OCI-LY1 (cell line): Measurements from ENCODE around the gene HERC5.
"Not testable (repeated sequence)": the region's sequence is repeated elsewhere in the genome, so short reads cannot be mapped to it uniquely, and the experiment has no call there.

ENCODE experiments used
- H2AFZ ChIP-seq: fragments of 200-600 bp; sonication (generic), shearing (Covaris generic); 2 replicates; pipeline ENCODE4 v1.6.0; 2014; ENCODE audit warnings: antibody characterized with exemption, mild to moderate bottlenecking, low read length
- H3F3A ChIP-seq: fragments of 200-600 bp; sonication (generic), shearing (Covaris generic); 2 replicates; pipeline ENCODE4 v1.6.0; 2014; ENCODE audit warnings: mild to moderate bottlenecking, antibody characterized with exemption, low read length, moderate library complexity; ENCODE audit not compliant: insufficient read depth
- H3K27ac ChIP-seq: fragments of 200-600 bp; sonication (generic); 2 replicates; pipeline ENCODE4 v1.5.1; 2014; ENCODE audit warnings: low read length, mixed run types, mild to moderate bottlenecking, low read depth; ENCODE audit not compliant: poor library complexity, severe bottlenecking
- H3K27me3 ChIP-seq: fragments of 200-600 bp; sonication (generic); 2 replicates; pipeline ENCODE4 v1.6.0; 2014; ENCODE audit warnings: antibody characterized with exemption, mild to moderate bottlenecking, low read length, moderate library complexity; ENCODE audit not compliant: insufficient read depth
- H3K36me3 ChIP-seq: fragments of 200-600 bp; sonication (generic); 2 replicates; pipeline ENCODE4 v1.6.1; 2014; ENCODE audit warnings: mild to moderate bottlenecking, antibody characterized with exemption, low read length, moderate library complexity, mixed read lengths; ENCODE audit not compliant: insufficient read depth
- H3K4me1 ChIP-seq: fragments of 200-600 bp; sonication (generic); 2 replicates; pipeline ENCODE4 v1.5.1; 2014; ENCODE audit warnings: mild to moderate bottlenecking, low read length, moderate library complexity; ENCODE audit not compliant: insufficient read depth, severe bottlenecking
- H3K4me2 ChIP-seq: fragments of 200-600 bp; sonication (generic), shearing (Covaris generic); 2 replicates; pipeline ENCODE4 v1.6.1; 2014; ENCODE audit warnings: low read length
- H3K4me3 ChIP-seq: fragments of 200-600 bp; sonication (generic); 2 replicates; pipeline ENCODE4 v1.5.1; 2014; ENCODE audit warnings: low read length, low read depth, mild to moderate bottlenecking, mixed read lengths; ENCODE audit not compliant: poor library complexity, severe bottlenecking
- H3K79me2 ChIP-seq: fragments of 200-600 bp; shearing (Covaris generic); 2 replicates; pipeline ENCODE4 v1.6.1; 2016; ENCODE audit warnings: mixed run types, low read length, mixed read lengths; ENCODE audit not compliant: insufficient read depth
- H3K9ac ChIP-seq: fragments of 200-600 bp; sonication (generic), shearing (Covaris generic); 2 replicates; pipeline ENCODE4 v1.6.1; 2014; ENCODE audit warnings: mild to moderate bottlenecking, low read length, mixed read lengths
- H3K9me2 ChIP-seq: fragments of 200-600 bp; sonication (generic), shearing (Covaris generic); 2 replicates; pipeline ENCODE4 v1.6.1; 2014; ENCODE audit warnings: low read depth, mild to moderate bottlenecking, low read length, mixed read lengths
- H3K9me3 ChIP-seq: fragments of 200-600 bp; shearing (Covaris generic); 2 replicates; pipeline ENCODE4 v1.6.1; 2014; ENCODE audit warnings: low read length, mixed read lengths
- H4K20me1 ChIP-seq: fragments of 200-600 bp; sonication (generic), shearing (Covaris generic); 2 replicates; pipeline ENCODE4 v1.6.0; 2016; ENCODE audit warnings: mild to moderate bottlenecking, low read length; ENCODE audit not compliant: insufficient read depth
- EZH2 ChIP-seq: fragments of 200-600 bp; sonication (generic), shearing (Covaris generic); IDR thresholded peaks from 2 replicates; pipeline ENCODE4 v1.8.0; 2017; ENCODE audit warnings: borderline replicate concordance, mixed run types, mild to moderate bottlenecking, antibody characterized with exemption, low read length, moderate library complexity, mixed read lengths
- TF ChIP-seq, protein P1 (sequence below): fragments of 200-600 bp; sonication (generic), shearing (Covaris generic); IDR thresholded peaks from 2 replicates; pipeline ENCODE4 v1.5.1; 2017; ENCODE audit warnings: mild to moderate bottlenecking, antibody characterized with exemption, low read length, moderate library complexity, mixed read lengths

The HERC5 gene

DNA sequence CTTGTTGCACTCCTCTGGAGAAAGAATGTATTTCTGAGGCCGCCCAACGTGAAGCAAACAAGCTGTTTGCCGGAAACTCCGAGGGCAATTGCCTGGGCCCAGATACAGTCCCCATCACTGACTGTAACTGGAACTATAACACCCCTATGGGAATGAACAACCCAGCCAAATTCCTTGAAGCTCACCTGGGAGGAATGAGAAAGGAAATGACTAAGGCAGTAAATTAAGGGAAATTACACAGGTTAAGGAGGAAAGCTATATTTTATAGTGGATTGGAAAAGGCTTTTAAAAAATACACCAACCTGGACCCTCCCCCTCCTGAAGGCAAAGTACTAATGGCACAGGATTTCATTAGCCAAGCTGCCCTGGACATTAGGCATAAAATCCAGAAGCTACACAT, 11.7 kb upstream of the HERC5 start:
- TF ChIP-seq EZH2, result no peak
- TF ChIP-seq, protein P1, sequence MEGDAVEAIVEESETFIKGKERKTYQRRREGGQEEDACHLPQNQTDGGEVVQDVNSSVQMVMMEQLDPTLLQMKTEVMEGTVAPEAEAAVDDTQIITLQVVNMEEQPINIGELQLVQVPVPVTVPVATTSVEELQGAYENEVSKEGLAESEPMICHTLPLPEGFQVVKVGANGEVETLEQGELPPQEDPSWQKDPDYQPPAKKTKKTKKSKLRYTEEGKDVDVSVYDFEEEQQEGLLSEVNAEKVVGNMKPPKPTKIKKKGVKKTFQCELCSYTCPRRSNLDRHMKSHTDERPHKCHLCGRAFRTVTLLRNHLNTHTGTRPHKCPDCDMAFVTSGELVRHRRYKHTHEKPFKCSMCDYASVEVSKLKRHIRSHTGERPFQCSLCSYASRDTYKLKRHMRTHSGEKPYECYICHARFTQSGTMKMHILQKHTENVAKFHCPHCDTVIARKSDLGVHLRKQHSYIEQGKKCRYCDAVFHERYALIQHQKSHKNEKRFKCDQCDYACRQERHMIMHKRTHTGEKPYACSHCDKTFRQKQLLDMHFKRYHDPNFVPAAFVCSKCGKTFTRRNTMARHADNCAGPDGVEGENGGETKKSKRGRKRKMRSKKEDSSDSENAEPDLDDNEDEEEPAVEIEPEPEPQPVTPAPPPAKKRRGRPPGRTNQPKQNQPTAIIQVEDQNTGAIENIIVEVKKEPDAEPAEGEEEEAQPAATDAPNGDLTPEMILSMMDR, result no peak
- no peaks in the 10 kb centered on the region for H3K36me3 ChIP-seq
- no peak overlapping the region for H3K4me2 ChIP-seq
- H3K27me3 ChIP-seq, result no peaks in the 10 kb centered on the region; the same call in 1 of the 2 replicates
- H3K9me2 ChIP-seq, result no peaks in the 10 kb centered on the region
- no peaks in the 10 kb centered on the region for H3K9me3 ChIP-seq
- H3K4me3 ChIP-seq, result no peak overlapping the region
- no peak overlapping the region for H3K27ac ChIP-seq
- no peaks in the 10 kb centered on the region for H3K79me2 ChIP-seq
- H3K9ac ChIP-seq, result no peak overlapping the region
- H3F3A ChIP-seq, result no peaks in the 10 kb centered on the region
- H4K20me1 ChIP-seq, result no peaks in the 10 kb centered on the region
- no peak overlapping the region for H2AFZ ChIP-seq
- no peaks in the 10 kb centered on the region for H3K4me1 ChIP-seq

DNA sequence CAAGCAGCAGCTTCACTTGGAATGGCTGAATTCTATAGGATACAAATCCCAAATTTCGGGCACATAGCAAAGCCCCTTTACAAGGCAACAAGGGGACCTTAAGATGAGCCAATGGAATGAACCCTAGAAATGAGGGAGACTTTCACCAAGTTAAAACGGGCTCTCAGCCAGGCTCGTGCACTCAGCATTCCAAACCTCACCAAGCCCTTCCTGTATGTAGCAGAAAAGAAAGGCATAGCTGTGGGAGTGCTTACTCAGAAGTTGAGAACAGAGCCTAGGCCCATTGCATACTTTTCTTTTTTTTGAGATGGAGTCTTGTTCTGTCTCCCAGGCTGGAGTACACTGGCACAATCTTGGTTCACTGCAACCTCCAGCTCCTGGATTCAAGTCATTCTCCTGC, 10.8 kb upstream of the HERC5 start:
- Histone ChIP-seq H3K4me3 (no peak overlapping the region), H2AFZ (no peak overlapping the region), H3K9me2 (no peaks in the 10 kb centered on the region), H3K9ac (no peak overlapping the region), H3K9me3 (no peaks in the 10 kb centered on the region), H3K27me3 (no peaks in the 10 kb centered on the region; the same call in 1 of the 2 replicates), H3F3A (no peaks in the 10 kb centered on the region), H3K36me3 (no peaks in the 10 kb centered on the region), H3K79me2 (no peaks in the 10 kb centered on the region), H3K27ac (no peak overlapping the region), H3K4me2 (no peak overlapping the region), H4K20me1 (no peaks in the 10 kb centered on the region), H3K4me1 (no peaks in the 10 kb centered on the region)
- TF ChIP-seq, protein P1, result no peak
- TF ChIP-seq EZH2, result no peak

DNA sequence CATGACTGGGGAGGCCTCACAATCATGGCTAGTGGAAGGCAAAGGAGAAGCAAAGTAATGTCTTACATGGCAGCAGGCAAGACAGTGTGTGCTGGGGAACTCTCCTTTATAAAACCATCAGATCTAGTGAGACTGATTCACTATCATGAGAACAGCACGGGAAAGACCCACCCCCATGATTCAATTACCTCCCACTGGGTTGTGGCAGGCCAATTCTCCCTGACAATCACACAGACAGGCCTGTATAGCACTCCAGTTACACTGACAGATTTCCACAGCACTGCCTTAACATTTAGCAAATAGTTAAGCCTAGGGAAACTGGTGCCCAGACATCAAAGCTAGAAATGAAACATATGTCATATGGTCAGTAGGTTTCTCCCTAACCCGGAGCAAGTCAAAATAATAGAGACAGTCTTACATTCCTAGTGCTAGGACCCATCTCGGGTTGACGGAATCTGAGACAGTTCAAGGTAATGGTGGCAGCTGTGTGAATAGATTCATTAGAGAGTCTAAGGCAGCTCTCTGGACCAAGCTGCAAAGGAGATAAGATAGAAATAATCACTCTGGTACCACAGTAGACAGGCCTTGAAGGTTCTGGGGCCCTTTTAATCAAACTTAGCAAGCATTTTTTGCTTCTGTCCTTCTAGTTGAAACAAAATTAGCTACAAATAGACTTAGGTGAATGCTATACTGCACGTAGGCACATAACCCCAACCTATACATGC, 9.4 kb upstream of the HERC5 start:
- H3K9ac ChIP-seq, result no peak overlapping the region
- H3K27ac ChIP-seq, result no peak overlapping the region
- H3K36me3 ChIP-seq, result no peaks in the 10 kb centered on the region
- no peaks in the 10 kb centered on the region for H3K4me1 ChIP-seq
- no peak overlapping the region for H2AFZ ChIP-seq
- no peaks in the 10 kb centered on the region for H3K9me3 ChIP-seq
- H3K9me2 ChIP-seq, result no peaks in the 10 kb centered on the region
- H3K4me3 ChIP-seq, result no peak overlapping the region
- H3K79me2 ChIP-seq, result no peaks in the 10 kb centered on the region
- no peak overlapping the region for H3K4me2 ChIP-seq
- no peaks in the 10 kb centered on the region; the same call in 1 of the 2 replicates for H3K27me3 ChIP-seq
- no peaks in the 10 kb centered on the region for H4K20me1 ChIP-seq
- H3F3A ChIP-seq, result no peaks in the 10 kb centered on the region
- TF ChIP-seq EZH2, result no peak
- TF ChIP-seq, protein P1, result no peak

DNA sequence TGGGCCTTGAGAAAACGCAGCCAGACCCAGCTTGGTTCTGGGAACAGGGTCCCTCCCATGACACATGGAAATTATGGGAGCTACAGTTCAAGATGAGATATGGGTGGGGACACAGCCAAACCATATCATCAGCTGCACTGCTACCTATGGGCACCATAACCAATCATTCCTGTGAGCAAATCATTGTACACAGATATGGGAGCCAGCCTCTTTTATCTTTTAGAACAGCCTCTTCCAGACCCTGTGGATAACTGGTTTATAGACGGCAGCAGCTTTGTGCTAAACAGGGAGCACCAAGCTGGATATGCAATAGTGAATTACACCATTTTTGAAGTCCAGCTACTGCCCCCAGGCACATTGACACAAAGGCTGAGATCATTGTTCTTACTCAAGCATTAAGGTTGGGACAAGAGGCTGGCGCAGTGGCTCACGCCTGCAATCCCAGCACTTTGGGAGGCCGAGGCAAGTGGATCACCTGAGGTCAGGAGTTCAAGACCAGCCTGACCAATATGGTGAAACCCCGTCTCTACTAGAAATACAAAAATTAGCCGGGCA, 8.6 kb upstream of the HERC5 start:
- H4K20me1 ChIP-seq, H3K4me3 ChIP-seq, H3K79me2 ChIP-seq, H2AFZ ChIP-seq, H3K9me2 ChIP-seq, H3K4me1 ChIP-seq, H3K4me2 ChIP-seq, H3K9ac ChIP-seq, H3F3A ChIP-seq, H3K27ac ChIP-seq, H3K9me3 ChIP-seq, H3K27me3 ChIP-seq, H3K36me3 ChIP-seq: not testable (repeated sequence)
